Sigmoid colon (tissue), 7 donors: Measurements from ENCODE around the gene LTB. TPM values are rescaled to one million over a fixed set of nuclear protein-coding genes. Genes with fewer than 3 reads are reported as not detected.

Source experiments
- DNase-seq: peaks from one replicate; pipeline ENCODE4 v3.0.0-alpha.2; 2019
- H3K27ac ChIP-seq, 4 donors: fragments of 200-600 bp; sonication (generic); one replicate each; pipeline ENCODE4 v1.5.1; 2016 to 2019; ENCODE audit warnings: mild to moderate bottlenecking in 1 of 4
- H3K27me3 ChIP-seq, 3 donors: fragments of 200-600 bp; sonication (generic); one replicate each; pipeline ENCODE4 v1.5.1; 2019; ENCODE audit warnings: mild to moderate bottlenecking in 1 of 3
- H3K36me3 ChIP-seq, 4 donors: fragments of 200-600 bp; sonication (generic); one replicate each; pipeline ENCODE4 v1.5.1; 2016 to 2019
- H3K4me1 ChIP-seq, 4 donors: fragments of 200-600 bp; sonication (generic); one replicate each; pipeline ENCODE4 v1.5.1; 2017 to 2019
- H3K4me3 ChIP-seq, 4 donors: fragments of 200-600 bp; sonication (generic); one replicate each; pipeline ENCODE4 v1.5.1; 2017 to 2019; ENCODE audit warnings: mild to moderate bottlenecking in 2 of 4, moderate library complexity in 1 of 4
- H3K9me3 ChIP-seq, 4 donors: fragments of 200-600 bp in 3 of 4; sonication (generic) in 3 of 4; one replicate each; pipeline versions ENCODE4 v1.5.1 to v1.6.1; 2013 to 2019
- CTCF ChIP-seq, 4 experiments: fragments of 450-650 bp in 3 of 4; fragments of 200-600 bp in 1 of 4; IDR thresholded peaks; one replicate each; pipeline ENCODE4 v1.5.1; 2016 to 2019; ENCODE audit warnings: antibody characterized with exemption in 4 of 4, mild to moderate bottlenecking in 3 of 4, moderate library complexity in 2 of 4
- EP300 ChIP-seq, 4 donors: sonication (generic); formaldehyde crosslinking; IDR thresholded peaks; one replicate each; pipeline ENCODE4 v1.6.1; 2017; ENCODE audit warnings: antibody characterized with exemption in 4 of 4
- POLR2A ChIP-seq, 2 donors: fragments of 450-650 bp; IDR thresholded peaks; one replicate each; pipeline ENCODE4 v1.6.1; 2016; ENCODE audit warnings: antibody characterized with exemption in 2 of 2, mild to moderate bottlenecking in 2 of 2, moderate library complexity in 2 of 2
- POLR2AphosphoS5 ChIP-seq, 4 donors: sonication (generic); formaldehyde crosslinking; IDR thresholded peaks; one replicate each; pipeline ENCODE4 v1.6.1; 2017; ENCODE audit warnings: antibody characterized with exemption in 4 of 4
- WGBS, 2 donors: extraction: QIAGEN DNeasy Blood & Tissue Kit; methylation state at CpG; one replicate each; pipeline ENCODE4 v1.1.7; 2013; 5-methylcytosine and 5-hydroxymethylcytosine counted together
- intact Hi-C: fragments of 100-400 bp; cut with DNase I; formaldehyde crosslinking; loops from one replicate; pipeline ENCODE4 v1.15.1; 2023
- polyA plus RNA-seq, 3 donors: library from polyadenylated mRNA; stranded (reverse); fragments of 200-250 nt; gene quantifications; one replicate each; pipeline ENCODE4 v1.2.3, GENCODE V29; 2013
- total RNA-seq, 4 donors: library from RNA; depleted of rRNA; stranded (reverse); fragments of >200 nt; gene quantifications; one replicate each; pipeline ENCODE4 v1.1.0, GENCODE V29; 2016
- donor health status: healthy with polysubstance abuse.
- donor health status: Bipolar disorder and iron deficiency.
- donor health status: healthy.

LTB gene
- total and polyA plus RNA-seq, 7 donors, result 0.66 to 90.8 (median 1.9) TPM; not detected in 2

GRCh38 chr6:31610968-31611367 is 28.7 kb upstream of the LTB start:
- Histone ChIP-seq H3K4me3 (no peak overlapping the region), H3K9me3 (no peaks in the 10 kb centered on the region), H3K36me3 (no peaks in the 10 kb centered on the region), H3K27ac (no peak overlapping the region), H3K27me3 (no peaks in the 10 kb centered on the region), H3K4me1 (no peaks in the 10 kb centered on the region)
- WGBS, 2 donors, result 89 to 94% methylated on average over 4 of the region's 4 CpGs
- intact Hi-C loops, result no loop called here
- no peak for DNase-seq
- TF ChIP-seq POLR2AphosphoS5 (IDR thresholded peaks at IDR 0.05) (no peak), POLR2A (IDR thresholded peaks at IDR 0.05) (no peak), CTCF (IDR thresholded peaks at IDR 0.05) (no peak), EP300 (IDR thresholded peaks at IDR 0.05) (no peak)

- Histone ChIP-seq H3K9me3 (no peaks in the 10 kb centered on the region), H3K27ac (no peak overlapping the region), H3K4me3 (no peak overlapping the region), H3K36me3 (no peaks in the 10 kb centered on the region), H3K27me3 (no peaks in the 10 kb centered on the region), H3K4me1 (no peaks in the 10 kb centered on the region)
- 68 to 75% methylated on average over 8 of the region's 8 CpGs for WGBS, 2 donors
- TF ChIP-seq POLR2A (IDR thresholded peaks at IDR 0.05), result no peak
- no peak for TF ChIP-seq POLR2AphosphoS5 (IDR thresholded peaks at IDR 0.05)
- no peak for TF ChIP-seq EP300 (IDR thresholded peaks at IDR 0.05)
- no peak for TF ChIP-seq CTCF (IDR thresholded peaks at IDR 0.05)
- intact Hi-C loops, result no loop called here
- no peak for DNase-seq
These were observed 27.5 kb upstream of the LTB start for GRCh38 chr6:31609519-31610406.

- no peaks in the 10 kb centered on the region for H3K9me3 ChIP-seq
- H3K27me3 ChIP-seq, result no peaks in the 10 kb centered on the region
- DNase-seq, result no peak
- WGBS, 2 donors, result 75 to 90% methylated on average over 1 of the region's 1 CpG
- H3K4me1 ChIP-seq, result no peaks in the 10 kb centered on the region
- TF ChIP-seq EP300 (IDR thresholded peaks at IDR 0.05), result no peak
- TF ChIP-seq POLR2AphosphoS5 (IDR thresholded peaks at IDR 0.05), result no peak
- no peak for TF ChIP-seq CTCF (IDR thresholded peaks at IDR 0.05)
- no peak for TF ChIP-seq POLR2A (IDR thresholded peaks at IDR 0.05)
- no peaks in the 10 kb centered on the region for H3K36me3 ChIP-seq
- no peak overlapping the region for H3K27ac ChIP-seq
- intact Hi-C loops, result no loop called here
- no peak overlapping the region for H3K4me3 ChIP-seq
These were observed 25.1 kb upstream of the LTB start for GRCh38 chr6:31607317-31607716.

GRCh38 chr6:31597006-31597405 is 14.8 kb upstream of the LTB start:
- no peaks in the 10 kb centered on the region for H3K36me3 ChIP-seq
- intact Hi-C loops, result no loop called here
- no peaks in the 10 kb centered on the region for H3K4me1 ChIP-seq
- no peak for DNase-seq
- no peak overlapping the region for H3K4me3 ChIP-seq
- 23% methylated on average over 2 of the region's 2 CpGs for WGBS, 2 donors
- no peaks in the 10 kb centered on the region for H3K27me3 ChIP-seq
- TF ChIP-seq EP300 (IDR thresholded peaks at IDR 0.05) (no peak), POLR2A (IDR thresholded peaks at IDR 0.05) (no peak), CTCF (IDR thresholded peaks at IDR 0.05) (peak in 3 of 4 experiments; percentile 6 to 21 (median 8)), POLR2AphosphoS5 (IDR thresholded peaks at IDR 0.05) (no peak)
- H3K27ac ChIP-seq, result no peak overlapping the region
- H3K9me3 ChIP-seq, result no peaks in the 10 kb centered on the region
